ENCODE measurements around the gene DERA. TPM values are rescaled to one million over a fixed set of nuclear protein-coding genes. Genes with fewer than 3 reads are reported as not detected.

DERA gene
- total and polyA plus RNA-seq, 2 of the 13 experiments (the other 11 are each of a cell fraction or from before 2014, with no cell fraction given): 24.0 to 51.3 TPM

GRCh38 chr12:15880721-15881120 is 30.4 kb upstream of the DERA start:
- 0 out of 6 replicates have a peak overlapping the region, but pooled peaks of 1 of the 3 experiments have one; percentile 96 for H3K4me3 ChIP-seq (replicated peaks in 1 of 3; ENCODE audit: insufficient read depth in 1 of 3, low read depth in 2 of 3, low read length in 3 of 3)
- no peak for TF ChIP-seq ZNF879 (CRISPR knock-in tag; IDR thresholded peaks at IDR 0.05)
- 0 out of 2 replicates have a peak, but pooled peaks have one; percentile 50 for TF ChIP-seq CC2D1A (CRISPR knock-in tag; IDR thresholded peaks at IDR 0.05)

GRCh38 chr12:15882118-15882971 is 28.8 kb upstream of the DERA start, which contains the start of gene STRAP:
TSS of gene STRAP (plus strand) at chr12:15882387. CDS start at chr12:15882708, 321 bp downstream.
- in situ Hi-C loops (cut with HindIII; ENCODE audit: extremely low pct_ligation_motif_present, low pct_unique_long_range_greater_than_20kb): no loop called here
- peak within 1 kb of the TSS; percentile 94 for H3K27ac ChIP-seq (ENCODE audit: extremely low read length, insufficient read depth, low read length)
- peak within 1 kb of the TSS; percentile 92 for H3K4me2 ChIP-seq (ENCODE audit: low read depth, low read length)
- CTCF ChIA-PET (ENCODE audit: low intra/inter-chr PET ratio, low total read pairs): no interaction called here
- H3K36me3 ChIP-seq (replicated peaks in 1 of 2; ENCODE audit: control insufficient read depth in 1 of 2, insufficient read depth in 2 of 2, low read length in 2 of 2): peaks cover 2 to 6% of the 10 kb centered on the region in 2 experiments; a peak in 4 of 5 replicates
- DNase-seq (ENCODE audit: low spot score) (peak; percentile 93), FAIRE-seq (peak; percentile 74), ATAC-seq (peak; percentile 94)
- intact Hi-C loops (cut with micrococcal nuclease; ENCODE audit: unreplicated experiment): loop anchor here (10.0 kb wide), 1 partner anchor 1108 kb away; a partner anchor contains a TSS
- H3K4me3 ChIP-seq (replicated peaks in 1 of 3; ENCODE audit: insufficient read depth in 1 of 3, low read depth in 2 of 3, low read length in 3 of 3): peak within 1 kb of the TSS; percentile 77 to 99 (median 96)
- peaks cover 47% of the 10 kb centered on the region for H3K79me2 ChIP-seq (ENCODE audit: insufficient read depth, low read length)
- H3K9me3 ChIP-seq (ENCODE audit: low read length): no peaks in the 10 kb centered on the region
- H3K4me1 ChIP-seq (ENCODE audit: insufficient read depth, low read length): peaks cover 47% of the 10 kb centered on the region
- H2AFZ ChIP-seq (ENCODE audit: low read length): peak within 1 kb of the TSS; percentile 33
- peak within 1 kb of the TSS; percentile 95 for H3K9ac ChIP-seq (ENCODE audit: insufficient read depth, low read depth, low read length)
- BruUV-seq (replicated peaks): TSS peak; percentile 62
- H3K27me3 ChIP-seq (ENCODE audit: control insufficient read depth in 1 of 2, insufficient read depth in 2 of 2, low read length in 2 of 2): peaks cover 0 to 6% of the 10 kb centered on the region in 2 experiments; a peak in 1 of 5 replicates
- POLR2A ChIA-PET: interaction anchor here (1.0 to 2.7 kb wide), 6 partner anchors 13 to 169 kb away, joined by 3 to 8 read pairs (median 4); partner anchors contain the start of genes DERA and EPS8
- H4K20me1 ChIP-seq (ENCODE audit: insufficient read depth, low read length): peaks cover 26% of the 10 kb centered on the region
- WGBS (ENCODE audit: low lambda C conversion rate): 1% methylated on average over 41 of the region's 63 CpGs
- TF ChIP-seq ZBTB21 (CRISPR knock-in tag; IDR thresholded peaks at IDR 0.05) (peak; percentile 95), TAF1 (CRISPR knock-in tag; IDR thresholded peaks at IDR 0.05) (peak; percentile 92), PHF21A (CRISPR knock-in tag; IDR thresholded peaks at IDR 0.05) (peak; percentile 66), ZNF660 (CRISPR knock-in tag; IDR thresholded peaks at IDR 0.05; ENCODE audit: borderline replicate concordance, low read depth) (no peak), ZNF136 (CRISPR knock-in tag; IDR thresholded peaks at IDR 0.05; ENCODE audit: low read depth) (0 out of 2 replicates have a peak, but pooled peaks have one; percentile 53), PLRG1 (conservative IDR thresholded peaks at IDR 0.05) (no peak), STAG1 (CRISPR knock-in tag; IDR thresholded peaks at IDR 0.05) (no peak; the same call in 1 of the 2 replicates), BCL6 (CRISPR knock-in tag; IDR thresholded peaks at IDR 0.05) (no peak; the same call in 1 of the 2 replicates), ZNF776 (CRISPR knock-in tag; IDR thresholded peaks at IDR 0.05) (peak; percentile 91), HNF4A (CRISPR knock-in tag; IDR thresholded peaks at IDR 0.05) (peak; percentile 2; the same call in 1 of the 2 replicates), GABPA (IDR thresholded peaks at IDR 0.05; ENCODE audit: low read depth, low read length) (peak; percentile 93), GABPA (CRISPR knock-in tag; IDR thresholded peaks at IDR 0.05; ENCODE audit: low read depth) (peak; percentile 98), MYPOP (CRISPR knock-in tag; IDR thresholded peaks at IDR 0.05) (peak; percentile 96), ZNF451 (CRISPR knock-in tag; IDR thresholded peaks at IDR 0.05) (no peak; the same call in 1 of the 2 replicates), SALL1 (CRISPR knock-in tag; IDR thresholded peaks at IDR 0.05) (peak; percentile 50; the same call in 1 of the 2 replicates), RCOR2 (CRISPR knock-in tag; IDR thresholded peaks at IDR 0.05) (0 out of 2 replicates have a peak, but pooled peaks have one; percentile 47)

More at GRCh38 chr12:15880721-15881120, 30.4 kb upstream of the DERA start:
- in situ Hi-C loops (cut with HindIII; ENCODE audit: extremely low pct_ligation_motif_present, low pct_unique_long_range_greater_than_20kb): no loop called here
- intact Hi-C loops (cut with micrococcal nuclease; ENCODE audit: unreplicated experiment): loop anchor here (10.0 kb wide), 1 partner anchor 1106 kb away; a partner anchor contains a TSS
- BruUV-seq (replicated peaks): no TSS peak
- ATAC-seq: no peak
- no peak for DNase-seq (ENCODE audit: low spot score)
- ChIA-PET POLR2A (interaction anchor here (2.7 kb wide), 1 partner anchor 23 kb away, joined by 6 read pairs; no protein-coding TSS in a partner anchor), CTCF (ENCODE audit: low intra/inter-chr PET ratio, low total read pairs) (no interaction called here)
- FAIRE-seq: no peak
- H3K27ac ChIP-seq (ENCODE audit: extremely low read length, insufficient read depth, low read length): no peak overlapping the region
- no peaks in the 10 kb centered on the region; a peak in 1 of 5 replicates for H3K36me3 ChIP-seq (replicated peaks in 1 of 2; ENCODE audit: control insufficient read depth in 1 of 2, insufficient read depth in 2 of 2, low read length in 2 of 2)
- no peak overlapping the region for H3K9ac ChIP-seq (ENCODE audit: insufficient read depth, low read depth, low read length)
- 93% methylated on average over 3 of the region's 3 CpGs for WGBS (ENCODE audit: low lambda C conversion rate)
- peaks cover 0 to 6% of the 10 kb centered on the region in 2 experiments; a peak in 1 of 5 replicates for H3K27me3 ChIP-seq (ENCODE audit: control insufficient read depth in 1 of 2, insufficient read depth in 2 of 2, low read length in 2 of 2)
- H2AFZ ChIP-seq (ENCODE audit: low read length): peak overlapping the region; percentile 84
- peaks cover 17% of the 10 kb centered on the region for H4K20me1 ChIP-seq (ENCODE audit: insufficient read depth, low read length)
- H3K79me2 ChIP-seq (ENCODE audit: insufficient read depth, low read length): peaks cover 31% of the 10 kb centered on the region
- H3K4me1 ChIP-seq (ENCODE audit: insufficient read depth, low read length): peaks cover 31% of the 10 kb centered on the region
- H3K9me3 ChIP-seq (ENCODE audit: low read length): no peaks in the 10 kb centered on the region
- H3K4me2 ChIP-seq (ENCODE audit: low read depth, low read length): peak overlapping the region; percentile 74

Measured in HepG2 (cell line).